H1 (cell line): ENCODE data around the gene SLC38A8. TPM values are rescaled to one million over a fixed set of nuclear protein-coding genes. Genes with fewer than 3 reads are reported as not detected.

ENCODE experiments used
- CTCF ChIA-PET: fragments of 300-600 bp; sonication (Branson Sonifier 250); formaldehyde crosslinking; loops from one replicate; lab custom pipeline; 2021; ENCODE audit not compliant: partially characterized antibody; lab: Charles Lee
- POLR2A ChIA-PET: fragments of 300-600 bp; sonication (Branson Sonifier 250); formaldehyde crosslinking; loops from one replicate; lab custom pipeline; 2021; ENCODE audit warnings: inconsistent platforms; ENCODE audit not compliant: partially characterized antibody; lab: Charles Lee
- DNase-seq, 2 experiments: peaks; one replicate each; pipeline versions ENCODE4 v3.0.0 to v3.0.0-alpha.2; 2010 to 2022; ENCODE audit warnings: low spot score in 2 of 2, low read depth in 1 of 2, mixed read lengths in 1 of 2
- FAIRE-seq: peaks from 2 replicates; lab custom pipeline; 2011; peaks lifted over from hg19 to GRCh38; lab: Jason Lieb, UNC
- H2AFZ ChIP-seq: 2 replicates; pipeline ENCODE4 v1.8.1; 2012; ENCODE audit warnings: low read length, inconsistent platforms
- H2AK5ac ChIP-seq: 2 replicates; pipeline ENCODE4 v1.6.1; 2013; ENCODE audit warnings: low read depth, low read length
- H2BK120ac ChIP-seq: replicated peaks from 2 replicates; pipeline ENCODE3; 2013; ENCODE audit warnings: low read depth, low read length, inconsistent platforms
- H2BK12ac ChIP-seq: 2 replicates; pipeline ENCODE4 v1.6.1; 2013; ENCODE audit warnings: low read depth, low read length
- H2BK15ac ChIP-seq: 2 replicates; pipeline ENCODE4 v1.6.1; 2013; ENCODE audit warnings: low read length
- H2BK20ac ChIP-seq: 2 replicates; pipeline ENCODE4 v1.6.1; 2013; ENCODE audit warnings: low read length
- H2BK5ac ChIP-seq: 2 replicates; pipeline ENCODE4 v1.6.1; 2013; ENCODE audit warnings: low read depth, low read length
- H3K14ac ChIP-seq: 2 replicates; pipeline ENCODE4 v1.6.1; 2013; ENCODE audit warnings: inconsistent platforms; ENCODE audit not compliant: insufficient read length
- H3K18ac ChIP-seq: 2 replicates; pipeline ENCODE4 v1.6.1; 2013; ENCODE audit warnings: low read length; ENCODE audit errors: extremely low read depth
- H3K23ac ChIP-seq: 2 replicates; pipeline ENCODE4 v1.6.1; 2013; ENCODE audit warnings: inconsistent platforms; ENCODE audit not compliant: insufficient read length
- H3K23me2 ChIP-seq: 2 replicates; pipeline ENCODE4 v1.6.1; 2013; ENCODE audit warnings: low read depth, low read length
- H3K27ac ChIP-seq: 2 replicates; pipeline ENCODE4 v1.6.1; 2011; ENCODE audit warnings: low read depth, low read length, inconsistent platforms
- H3K27me3 ChIP-seq, 4 experiments: replicated peaks in 1 of 4; 1 replicate in 1 of 4; 2 replicates in 3 of 4; pipeline versions ENCODE4 v1.6.1 to v1.8.1; 2011 to 2013; ENCODE audit warnings: low read length in 3 of 4, mild to moderate bottlenecking in 3 of 4, inconsistent platforms in 2 of 4, mixed read lengths in 2 of 4, moderate library complexity in 1 of 4; ENCODE audit not compliant: control insufficient read depth in 3 of 4, insufficient read depth in 3 of 4; ENCODE audit errors: extremely low read depth in 1 of 4
- H3K36me3 ChIP-seq, 4 experiments: 2 replicates each; pipeline versions ENCODE4 v1.6.1 to v1.8.1; 2011 to 2013; ENCODE audit warnings: mild to moderate bottlenecking in 4 of 4, low read length in 3 of 4, moderate library complexity in 2 of 4, control low read depth in 1 of 4, inconsistent platforms in 1 of 4; ENCODE audit not compliant: insufficient read depth in 4 of 4, control insufficient read depth in 2 of 4
- H3K4ac ChIP-seq: replicated peaks from 2 replicates; pipeline ENCODE3; 2013; ENCODE audit warnings: low read length, low read depth, mixed read lengths, inconsistent platforms; ENCODE audit not compliant: insufficient read length
- H3K4me1 ChIP-seq, 4 experiments: replicated peaks in 1 of 4; 1 replicate in 1 of 4; 2 replicates in 3 of 4; pipeline versions ENCODE4 v1.6.1 to v1.8.1; 2011 to 2013; ENCODE audit warnings: low read length in 3 of 4, inconsistent platforms in 2 of 4, mixed read lengths in 1 of 4; ENCODE audit not compliant: insufficient read depth in 4 of 4, control insufficient read depth in 3 of 4
- H3K4me2 ChIP-seq, 2 experiments: 2 replicates each; pipeline versions ENCODE4 v1.6.1 to v1.8.1; 2011 to 2013; ENCODE audit warnings: low read depth in 2 of 2, low read length in 2 of 2, control low read depth in 1 of 2, inconsistent platforms in 1 of 2, mild to moderate bottlenecking in 1 of 2; ENCODE audit not compliant: insufficient read depth in 1 of 2
- H3K4me3 ChIP-seq, 4 experiments: fragments of 200-600, 300-600 bp in 1 of 4; sonication (generic), shearing (Covaris generic), sonication (Bioruptor Twin) in 1 of 4; 2 replicates each; pipeline versions ENCODE4 v1.5.1 to v1.8.1; 2011 to 2016; ENCODE audit warnings: low read length in 4 of 4, low read depth in 3 of 4, control low read depth in 2 of 4, inconsistent platforms in 2 of 4, mild to moderate bottlenecking in 2 of 4, mixed read lengths in 1 of 4, moderate library complexity in 1 of 4; ENCODE audit not compliant: insufficient read depth in 2 of 4; ENCODE audit errors: extremely low read depth in 1 of 4
- H3K56ac ChIP-seq: replicated peaks from 2 replicates; pipeline ENCODE3; 2013; ENCODE audit warnings: low read depth, mild to moderate bottlenecking, mixed read lengths, low read length, inconsistent platforms; ENCODE audit not compliant: insufficient read length
- H3K79me1 ChIP-seq: 2 replicates; pipeline ENCODE4 v1.6.1; 2013; ENCODE audit warnings: low read depth, low read length, control low read depth
- H3K79me2 ChIP-seq, 2 experiments: 2 replicates each; pipeline versions ENCODE4 v1.6.1 to v1.8.1; 2012 to 2013; ENCODE audit warnings: low read length in 2 of 2, mild to moderate bottlenecking in 2 of 2, inconsistent platforms in 1 of 2; ENCODE audit not compliant: insufficient read depth in 2 of 2, control insufficient read depth in 1 of 2
- H3K9ac ChIP-seq, 4 experiments: replicated peaks in 1 of 4; 1 replicate in 1 of 4; 2 replicates in 3 of 4; pipeline versions ENCODE4 v1.6.1 to v1.8.1; 2011 to 2013; ENCODE audit warnings: low read depth in 3 of 4, low read length in 3 of 4, control low read depth in 2 of 4, mild to moderate bottlenecking in 2 of 4, moderate library complexity in 2 of 4, inconsistent platforms in 1 of 4; ENCODE audit errors: extremely low read depth in 1 of 4
- H3K9me3 ChIP-seq, 2 experiments: 2 replicates each; pipeline versions ENCODE4 v1.6.1 to v1.8.1; 2012 to 2013; ENCODE audit warnings: mild to moderate bottlenecking in 2 of 2, moderate library complexity in 2 of 2, control low read depth in 1 of 2, inconsistent platforms in 1 of 2, low read depth in 1 of 2, low read length in 1 of 2, mixed read lengths in 1 of 2; ENCODE audit not compliant: insufficient read depth in 2 of 2
- H4K20me1 ChIP-seq, 2 experiments: replicated peaks in 1 of 2; 2 replicates each; pipeline versions ENCODE3 to v1.8.1; 2011 to 2013; ENCODE audit warnings: inconsistent platforms in 2 of 2, low read length in 2 of 2, mild to moderate bottlenecking in 1 of 2; ENCODE audit not compliant: insufficient read depth in 2 of 2, control insufficient read depth in 1 of 2
- H4K5ac ChIP-seq: 2 replicates; pipeline ENCODE4 v1.6.1; 2013; ENCODE audit warnings: low read length, low read depth, mixed read lengths, inconsistent platforms; ENCODE audit not compliant: insufficient read length
- H4K8ac ChIP-seq: 2 replicates; pipeline ENCODE4 v1.8.0; 2013; ENCODE audit warnings: mild to moderate bottlenecking, moderate library complexity, low read length, inconsistent platforms; ENCODE audit not compliant: insufficient read depth; ENCODE audit errors: extremely low read depth
- H4K91ac ChIP-seq: replicated peaks from 2 replicates; pipeline ENCODE3; 2013; ENCODE audit warnings: low read length, mixed read lengths, inconsistent platforms; ENCODE audit not compliant: insufficient read length
- WGBS, 2 experiments: shearing (Covaris generic) in 1 of 2; methylation state at CpG; one replicate each; pipeline versions ENCODE4 v1.1.6 to v1.1.7; 2013 to 2015; ENCODE audit warnings: low lambda C conversion rate in 2 of 2, mixed read lengths in 2 of 2, inconsistent platforms in 1 of 2, low coverage in 1 of 2, missing lambda C conversion rate in 1 of 2; ENCODE audit not compliant: insufficient replicate concordance in 2 of 2, insufficient coverage in 1 of 2, insufficient read length in 1 of 2; ENCODE audit errors: extremely low coverage in 1 of 2, missing lambda C conversion rate in 1 of 2; 5-methylcytosine and 5-hydroxymethylcytosine counted together
- polyA plus RNA-seq, 7 experiments: library from polyadenylated mRNA; depleted of rRNA in 3 of 7; stranded (reverse) in 5 of 7; unstranded in 2 of 7; fragments of >200 nt in 5 of 7; fragments of 200-250 nt in 2 of 7; gene quantifications; 1 replicate in 5 of 7; 2 replicates in 1 of 7; 4 replicates in 1 of 7; pipeline versions ENCODE4 v1.2.1 to v1.2.3, GENCODE V29; 2011 to 2013; ENCODE audit warnings: missing spikeins in 2 of 7, mixed read lengths in 2 of 7
- total RNA-seq: library from RNA; stranded (reverse); fragmentation: NEBNext Ultra II Directional; extraction: Animal tissue kit (Norgen Biotek cat#: 25700); gene quantifications from 2 replicates; pipeline ENCODE4 v1.2.1, GENCODE V29; 2021

Gene SLC38A8
- total and polyA plus RNA-seq, 2 of the 8 experiments (the other 6 are each of a cell fraction or from before 2014, with no cell fraction given) = 0.08 TPM; not detected in 1

- WGBS, 2 experiments = 70% methylated on average over 4 of the region's 5 CpGs; no CpG with 5 or more reads in 1 of the 2 experiments
- Histone ChIP-seq H2BK15ac (no peak overlapping the region), H3K18ac (no peak overlapping the region), H2BK120ac (no peak overlapping the region), H4K8ac (no peak overlapping the region), H3K4me3 (no peak overlapping the region), H2AK5ac (no peak overlapping the region), H4K20me1 (no peaks in the 10 kb centered on the region), H4K5ac (no peak overlapping the region), H2BK12ac (no peak overlapping the region), H3K4me1 (no peaks in the 10 kb centered on the region; a peak in 1 of 7 replicates), H3K4me2 (no peak overlapping the region), H2AFZ (no peak overlapping the region), H3K56ac (no peak overlapping the region), H3K9me3 (no peaks in the 10 kb centered on the region), H3K79me2 (no peaks in the 10 kb centered on the region), H3K27me3 (no peaks in the 10 kb centered on the region), H4K91ac (no peak overlapping the region), H3K23me2 (no peaks in the 10 kb centered on the region), H3K23ac (no peak overlapping the region), H2BK5ac (no peak overlapping the region), H3K14ac (no peak overlapping the region), H3K9ac (no peak overlapping the region), H3K79me1 (no peaks in the 10 kb centered on the region), H3K27ac (no peak overlapping the region), H2BK20ac (no peak overlapping the region), H3K4ac (no peak overlapping the region), H3K36me3 (no peaks in the 10 kb centered on the region)
- POLR2A ChIA-PET = no interaction called here
- DNase-seq = no peak
- CTCF ChIA-PET = interaction anchor here (0.9 to 16.0 kb wide), 4 partner anchors 60 to 123 kb away, joined by 3 to 366 read pairs (median 135); partner anchors contain the start of gene SLC38A8
- no peak for FAIRE-seq
Measured at GRCh38 chr16:83961591-83961990, 81.0 kb downstream of the SLC38A8 start.
